ENCODE measurements around the gene CNTN5.

Gene CNTN5

DNA sequence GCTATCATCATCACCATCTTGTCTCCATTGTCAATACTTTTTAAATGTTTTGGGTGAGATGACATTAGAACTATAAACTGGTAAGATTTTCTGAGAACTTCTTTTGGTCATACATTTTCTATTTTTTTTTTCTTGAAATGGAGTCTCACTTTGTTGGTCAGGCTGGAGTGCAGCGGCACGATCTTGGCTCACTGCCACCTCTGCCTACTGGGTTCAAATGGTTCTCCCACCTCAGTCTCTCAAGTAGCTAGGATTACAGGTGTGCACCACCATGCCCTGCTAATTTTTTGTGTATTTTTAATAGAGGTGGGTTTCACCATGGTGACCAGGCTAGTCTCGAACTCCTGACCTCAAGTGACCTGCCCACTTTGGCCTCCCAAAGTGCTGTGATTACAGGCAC lies 880.4 kb downstream of the CNTN5 start:
- no peak overlapping the region for H2AK5ac ChIP-seq (ENCODE audit: low read length, severe bottlenecking)
- H2BK15ac ChIP-seq (ENCODE audit: low read depth, poor library complexity, severe bottlenecking), result no peak overlapping the region
- no peak overlapping the region for H3K9ac ChIP-seq (ENCODE audit: low read length)
- H2BK120ac ChIP-seq (ENCODE audit: low read depth, low read length), result no peak overlapping the region
- H3K36me3 ChIP-seq (ENCODE audit: control insufficient read depth in 1 of 2, insufficient read depth in 2 of 2, low read depth in 1 of 2, low read length in 2 of 2), result no peaks in the 10 kb centered on the region
- no peaks in the 10 kb centered on the region for H3K27me3 ChIP-seq (ENCODE audit: control insufficient read depth in 1 of 2, insufficient read depth in 1 of 2, low read length in 2 of 2)
- H4K91ac ChIP-seq (ENCODE audit: low read length), result no peak overlapping the region
- no peak overlapping the region for H3K14ac ChIP-seq (ENCODE audit: low read length in 2 of 2)
- peaks cover 28% of the 10 kb centered on the region for H3K9me3 ChIP-seq (ENCODE audit: control insufficient read depth, low read length)
- H3K23ac ChIP-seq (ENCODE audit: low read length in 2 of 2), result no peak overlapping the region
- no peak overlapping the region for H3K4me3 ChIP-seq (ENCODE audit: insufficient read depth in 1 of 2, low read depth in 1 of 2, low read length in 2 of 2)
- H3K79me1 ChIP-seq (replicated peaks; ENCODE audit: low read length, poor library complexity, severe bottlenecking), result no peaks in the 10 kb centered on the region
- no peak overlapping the region for H3K4ac ChIP-seq (ENCODE audit: low read depth in 1 of 2, low read length in 2 of 2)
- WGBS, result 68% methylated on average over 3 of the region's 3 CpGs
- no peak overlapping the region for H3K4me2 ChIP-seq (ENCODE audit: low read length, poor library complexity, severe bottlenecking)
- no peak overlapping the region for H2BK12ac ChIP-seq (ENCODE audit: low read length in 2 of 2)
- no peaks in the 10 kb centered on the region for H3K4me1 ChIP-seq (ENCODE audit: control insufficient read depth, insufficient read depth, low read depth, low read length)
- H2AFZ ChIP-seq (ENCODE audit: low read depth, low read length), result no peak overlapping the region
- no peak overlapping the region for H2BK5ac ChIP-seq (ENCODE audit: low read depth, low read length, poor library complexity, severe bottlenecking)
- H3K18ac ChIP-seq (ENCODE audit: low read depth in 1 of 2, low read length in 2 of 2), result no peak overlapping the region
- no peak overlapping the region for H4K8ac ChIP-seq (ENCODE audit: low read length)
- no peak for DNase-seq
- no peak overlapping the region for H3K27ac ChIP-seq (ENCODE audit: low read length, poor library complexity, severe bottlenecking)

- Histone ChIP-seq H3K4me2 (ENCODE audit: low read length, poor library complexity, severe bottlenecking) (no peak overlapping the region), H3K9me3 (ENCODE audit: control insufficient read depth, low read length) (peaks cover 4% of the 10 kb centered on the region), H3K79me1 (replicated peaks; ENCODE audit: low read length, poor library complexity, severe bottlenecking) (no peaks in the 10 kb centered on the region), H3K4me3 (ENCODE audit: insufficient read depth in 1 of 2, low read depth in 1 of 2, low read length in 2 of 2) (no peak overlapping the region), H3K27ac (ENCODE audit: low read length, poor library complexity, severe bottlenecking) (no peak overlapping the region), H2AK5ac (ENCODE audit: low read length, severe bottlenecking) (no peak overlapping the region), H2BK15ac (ENCODE audit: low read depth, poor library complexity, severe bottlenecking) (no peak overlapping the region), H2BK5ac (ENCODE audit: low read depth, low read length, poor library complexity, severe bottlenecking) (no peak overlapping the region), H4K91ac (ENCODE audit: low read length) (no peak overlapping the region), H3K4me1 (ENCODE audit: control insufficient read depth, insufficient read depth, low read depth, low read length) (no peaks in the 10 kb centered on the region), H3K23ac (ENCODE audit: low read length in 2 of 2) (no peak overlapping the region), H3K27me3 (ENCODE audit: control insufficient read depth in 1 of 2, insufficient read depth in 1 of 2, low read length in 2 of 2) (no peaks in the 10 kb centered on the region), H3K36me3 (ENCODE audit: control insufficient read depth in 1 of 2, insufficient read depth in 2 of 2, low read depth in 1 of 2, low read length in 2 of 2) (no peaks in the 10 kb centered on the region), H4K8ac (ENCODE audit: low read length) (no peak overlapping the region), H3K18ac (ENCODE audit: low read depth in 1 of 2, low read length in 2 of 2) (no peak overlapping the region), H3K14ac (ENCODE audit: low read length in 2 of 2) (no peak overlapping the region), H2AFZ (ENCODE audit: low read depth, low read length) (no peak overlapping the region), H3K9ac (ENCODE audit: low read length) (no peak overlapping the region), H2BK12ac (ENCODE audit: low read length in 2 of 2) (no peak overlapping the region), H3K4ac (ENCODE audit: low read depth in 1 of 2, low read length in 2 of 2) (no peak overlapping the region), H2BK120ac (ENCODE audit: low read depth, low read length) (no peak overlapping the region)
- 23% methylated on average over 3 of the region's 3 CpGs for WGBS
- DNase-seq, result no peak
These were observed 890.4 kb downstream of the CNTN5 start for GRCh38 chr11:99911116-99911515.

- Histone ChIP-seq H3K4me3 (ENCODE audit: insufficient read depth in 1 of 2, low read depth in 1 of 2, low read length in 2 of 2) (no peak overlapping the region), H3K9ac (ENCODE audit: low read length) (no peak overlapping the region), H4K91ac (ENCODE audit: low read length) (no peak overlapping the region), H2AFZ (ENCODE audit: low read depth, low read length) (no peak overlapping the region), H3K9me3 (ENCODE audit: control insufficient read depth, low read length) (peaks cover 36% of the 10 kb centered on the region), H3K27me3 (ENCODE audit: control insufficient read depth in 1 of 2, insufficient read depth in 1 of 2, low read length in 2 of 2) (no peaks in the 10 kb centered on the region), H2BK12ac (ENCODE audit: low read length in 2 of 2) (no peak overlapping the region), H3K4ac (ENCODE audit: low read depth in 1 of 2, low read length in 2 of 2) (no peak overlapping the region), H3K4me1 (ENCODE audit: control insufficient read depth, insufficient read depth, low read depth, low read length) (no peaks in the 10 kb centered on the region), H2BK120ac (ENCODE audit: low read depth, low read length) (no peak overlapping the region), H3K18ac (ENCODE audit: low read depth in 1 of 2, low read length in 2 of 2) (no peak overlapping the region), H3K4me2 (ENCODE audit: low read length, poor library complexity, severe bottlenecking) (no peak overlapping the region), H3K27ac (ENCODE audit: low read length, poor library complexity, severe bottlenecking) (no peak overlapping the region), H3K79me1 (replicated peaks; ENCODE audit: low read length, poor library complexity, severe bottlenecking) (no peaks in the 10 kb centered on the region), H2BK5ac (ENCODE audit: low read depth, low read length, poor library complexity, severe bottlenecking) (no peak overlapping the region), H3K36me3 (ENCODE audit: control insufficient read depth in 1 of 2, insufficient read depth in 2 of 2, low read depth in 1 of 2, low read length in 2 of 2) (peaks cover 0 to 2% of the 10 kb centered on the region in 2 experiments), H2BK15ac (ENCODE audit: low read depth, poor library complexity, severe bottlenecking) (no peak overlapping the region), H2AK5ac (ENCODE audit: low read length, severe bottlenecking) (no peak overlapping the region), H3K23ac (ENCODE audit: low read length in 2 of 2) (no peak overlapping the region), H4K8ac (ENCODE audit: low read length) (no peak overlapping the region), H3K14ac (ENCODE audit: low read length in 2 of 2) (no peak overlapping the region)
- no peak for DNase-seq
- WGBS, result 78% methylated on average over 4 of the region's 4 CpGs
These were observed 895.3 kb downstream of the CNTN5 start for GRCh38 chr11:99916078-99916477.

DNA sequence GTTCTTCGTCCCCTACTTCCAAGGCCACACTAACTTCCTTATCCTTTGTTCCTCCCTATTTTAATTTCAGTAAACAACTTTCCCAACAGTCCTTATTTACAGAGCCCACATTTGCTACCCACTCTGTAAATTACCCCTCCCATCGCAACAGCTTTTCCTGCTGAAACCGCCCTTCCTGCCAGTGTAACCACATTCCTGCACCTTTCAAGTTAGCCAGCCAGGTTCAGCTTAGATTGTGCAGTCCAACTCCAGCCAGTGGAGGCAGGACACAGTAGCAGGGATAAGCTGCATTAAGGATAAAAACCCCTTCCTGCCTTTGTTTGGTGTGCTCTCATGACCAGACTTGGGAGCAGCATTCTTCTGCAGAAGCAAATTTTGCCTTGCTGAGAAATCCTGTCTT lies 898.0 kb downstream of the CNTN5 start:
- H3K27me3 ChIP-seq (ENCODE audit: control insufficient read depth in 1 of 2, insufficient read depth in 1 of 2, low read length in 2 of 2), result no peaks in the 10 kb centered on the region
- H3K4me2 ChIP-seq (ENCODE audit: low read length, poor library complexity, severe bottlenecking), result no peak overlapping the region
- H3K9me3 ChIP-seq (ENCODE audit: control insufficient read depth, low read length), result peaks cover 36% of the 10 kb centered on the region
- no peak overlapping the region for H3K23ac ChIP-seq (ENCODE audit: low read length in 2 of 2)
- no peak overlapping the region for H3K18ac ChIP-seq (ENCODE audit: low read depth in 1 of 2, low read length in 2 of 2)
- no peak overlapping the region for H3K9ac ChIP-seq (ENCODE audit: low read length)
- no peak overlapping the region for H4K8ac ChIP-seq (ENCODE audit: low read length)
- H3K14ac ChIP-seq (ENCODE audit: low read length in 2 of 2), result no peak overlapping the region
- H3K4me1 ChIP-seq (ENCODE audit: control insufficient read depth, insufficient read depth, low read depth, low read length), result no peaks in the 10 kb centered on the region
- 85% methylated on average over 3 of the region's 3 CpGs for WGBS
- H3K36me3 ChIP-seq (ENCODE audit: control insufficient read depth in 1 of 2, insufficient read depth in 2 of 2, low read depth in 1 of 2, low read length in 2 of 2), result peaks cover 0 to 2% of the 10 kb centered on the region in 2 experiments
- H2BK15ac ChIP-seq (ENCODE audit: low read depth, poor library complexity, severe bottlenecking), result no peak overlapping the region
- H3K79me1 ChIP-seq (replicated peaks; ENCODE audit: low read length, poor library complexity, severe bottlenecking), result no peaks in the 10 kb centered on the region
- H2BK12ac ChIP-seq (ENCODE audit: low read length in 2 of 2), result no peak overlapping the region
- no peak overlapping the region for H4K91ac ChIP-seq (ENCODE audit: low read length)
- DNase-seq, result no peak
- H2AFZ ChIP-seq (ENCODE audit: low read depth, low read length), result no peak overlapping the region
- H2AK5ac ChIP-seq (ENCODE audit: low read length, severe bottlenecking), result no peak overlapping the region
- H2BK5ac ChIP-seq (ENCODE audit: low read depth, low read length, poor library complexity, severe bottlenecking), result no peak overlapping the region
- no peak overlapping the region for H3K27ac ChIP-seq (ENCODE audit: low read length, poor library complexity, severe bottlenecking)
- H3K4ac ChIP-seq (ENCODE audit: low read depth in 1 of 2, low read length in 2 of 2), result no peak overlapping the region
- H3K4me3 ChIP-seq (ENCODE audit: insufficient read depth in 1 of 2, low read depth in 1 of 2, low read length in 2 of 2), result no peak overlapping the region
- H2BK120ac ChIP-seq (ENCODE audit: low read depth, low read length), result no peak overlapping the region

Data from mesenchymal stem cell (in vitro differentiated cells and primary cell).